ENCODE data around the gene SPATA16.

- TF ChIP-seq, protein P1, sequence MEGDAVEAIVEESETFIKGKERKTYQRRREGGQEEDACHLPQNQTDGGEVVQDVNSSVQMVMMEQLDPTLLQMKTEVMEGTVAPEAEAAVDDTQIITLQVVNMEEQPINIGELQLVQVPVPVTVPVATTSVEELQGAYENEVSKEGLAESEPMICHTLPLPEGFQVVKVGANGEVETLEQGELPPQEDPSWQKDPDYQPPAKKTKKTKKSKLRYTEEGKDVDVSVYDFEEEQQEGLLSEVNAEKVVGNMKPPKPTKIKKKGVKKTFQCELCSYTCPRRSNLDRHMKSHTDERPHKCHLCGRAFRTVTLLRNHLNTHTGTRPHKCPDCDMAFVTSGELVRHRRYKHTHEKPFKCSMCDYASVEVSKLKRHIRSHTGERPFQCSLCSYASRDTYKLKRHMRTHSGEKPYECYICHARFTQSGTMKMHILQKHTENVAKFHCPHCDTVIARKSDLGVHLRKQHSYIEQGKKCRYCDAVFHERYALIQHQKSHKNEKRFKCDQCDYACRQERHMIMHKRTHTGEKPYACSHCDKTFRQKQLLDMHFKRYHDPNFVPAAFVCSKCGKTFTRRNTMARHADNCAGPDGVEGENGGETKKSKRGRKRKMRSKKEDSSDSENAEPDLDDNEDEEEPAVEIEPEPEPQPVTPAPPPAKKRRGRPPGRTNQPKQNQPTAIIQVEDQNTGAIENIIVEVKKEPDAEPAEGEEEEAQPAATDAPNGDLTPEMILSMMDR (IDR thresholded peaks at IDR 0.05) = no peak
- TF ChIP-seq POLR2AphosphoS5 (IDR thresholded peaks at IDR 0.05) = no peak
- no peak for TF ChIP-seq EP300 (IDR thresholded peaks at IDR 0.05)
- no peak for TF ChIP-seq POLR2A (IDR thresholded peaks at IDR 0.05)
These were observed 127.7 kb downstream of the SPATA16 start for GRCh38 chr3:173013219-173013832.

Measured in suprapubic skin (tissue), 4 donors.